ENCODE data around the gene UCHL5. TPM values are rescaled to one million over a fixed set of nuclear protein-coding genes. Genes with fewer than 3 reads are reported as not detected.

The UCHL5 gene, protein sequence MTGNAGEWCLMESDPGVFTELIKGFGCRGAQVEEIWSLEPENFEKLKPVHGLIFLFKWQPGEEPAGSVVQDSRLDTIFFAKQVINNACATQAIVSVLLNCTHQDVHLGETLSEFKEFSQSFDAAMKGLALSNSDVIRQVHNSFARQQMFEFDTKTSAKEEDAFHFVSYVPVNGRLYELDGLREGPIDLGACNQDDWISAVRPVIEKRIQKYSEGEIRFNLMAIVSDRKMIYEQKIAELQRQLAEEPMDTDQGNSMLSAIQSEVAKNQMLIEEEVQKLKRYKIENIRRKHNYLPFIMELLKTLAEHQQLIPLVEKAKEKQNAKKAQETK
- total RNA-seq (2014; rRNA removed; shearing (Covaris generic)): 23.5 and 23.6 TPM in 2 replicates

DNA sequence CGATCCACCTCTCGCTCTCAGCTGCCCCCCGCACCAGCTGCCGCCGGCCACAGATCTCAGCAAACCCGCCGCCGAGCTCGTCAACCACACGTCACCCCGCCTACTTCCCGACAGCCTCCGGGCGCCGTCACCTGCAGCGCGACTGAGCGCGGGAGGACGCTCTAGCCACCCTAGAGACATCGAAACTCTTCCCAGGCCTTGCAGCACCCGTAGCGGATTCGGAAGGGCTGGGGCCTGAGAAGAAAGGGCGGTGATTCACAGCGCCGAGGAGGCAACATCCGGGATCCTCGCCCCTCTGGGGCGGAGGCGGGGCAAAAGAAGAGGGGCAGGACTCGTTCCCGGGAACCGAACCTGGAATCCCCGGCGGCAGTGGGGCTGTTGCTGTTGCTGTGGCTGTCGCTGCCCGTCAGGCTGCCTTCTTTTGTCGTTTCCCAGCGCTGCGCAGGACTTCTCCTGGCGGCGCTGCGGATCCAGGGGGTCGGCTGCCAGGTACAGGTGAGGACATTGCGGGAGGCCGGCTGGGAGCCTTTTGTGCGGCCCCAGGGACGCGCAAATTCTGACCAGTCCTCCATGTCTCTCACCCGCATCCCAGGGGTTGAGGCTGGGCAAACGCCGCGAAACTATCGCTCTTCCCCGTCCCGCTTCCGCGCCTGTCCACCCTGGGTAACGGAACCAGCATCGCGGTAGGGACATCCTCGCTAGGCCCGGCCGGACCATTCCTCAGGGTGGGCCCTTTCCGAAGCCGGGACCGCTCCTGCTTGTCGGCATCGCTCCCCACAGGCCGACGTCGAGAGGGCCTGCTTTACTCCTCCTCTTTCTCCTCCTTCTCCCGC lies at the start of gene UCHL5, which contains the start of gene RO60:
Gene UCHL5, minus strand, starts transcription at position 79 of the 833 bp plus-strand sequence. CDS start 100 bp downstream, outside the sequence.
Gene RO60, plus strand, starts transcription at position 331 of the 833 bp plus-strand sequence. CDS start 9,443 bp downstream, outside the sequence.
- DNase-seq (ENCODE audit: low spot score): peak; percentile 97

DNA sequence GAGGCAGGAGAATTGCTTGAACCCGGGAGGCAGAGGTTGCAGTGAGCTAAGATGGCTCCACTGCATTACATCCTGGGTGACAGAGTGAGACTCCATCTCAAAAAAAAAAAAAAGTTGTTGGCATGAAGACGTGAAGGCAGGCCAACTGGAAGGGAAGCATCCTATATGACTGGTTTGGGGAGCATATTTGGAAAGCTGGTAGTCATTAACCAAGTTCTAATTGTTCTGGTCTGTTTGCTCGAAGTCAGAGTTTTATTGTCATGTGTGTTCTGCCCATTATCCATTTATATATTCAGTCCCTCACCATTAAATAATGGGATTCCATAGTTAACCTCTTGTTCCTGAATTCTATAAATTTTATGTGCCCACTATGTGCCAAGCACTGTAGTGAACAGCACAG lies 49.3 kb upstream of the UCHL5 start:
- no peak for DNase-seq (ENCODE audit: low spot score)

DNA sequence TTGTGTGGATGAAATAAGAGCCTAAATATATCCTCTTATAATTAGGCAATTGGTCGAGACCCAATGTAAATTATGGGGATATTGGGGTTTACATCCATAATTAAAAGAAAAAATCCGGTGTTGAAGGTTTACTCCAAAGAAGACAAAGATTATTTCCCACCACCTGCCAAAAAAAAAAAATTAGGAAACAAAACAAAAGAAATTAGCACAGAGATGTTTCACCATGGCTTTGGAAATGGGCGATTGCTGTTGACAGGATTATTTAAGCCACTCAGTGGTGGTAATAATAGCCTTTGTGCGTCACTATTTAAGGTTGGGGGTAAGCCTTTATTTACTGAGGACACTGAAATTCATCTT lies 46.6 kb upstream of the UCHL5 start:
- DNase-seq (ENCODE audit: low spot score): no peak

DNA sequence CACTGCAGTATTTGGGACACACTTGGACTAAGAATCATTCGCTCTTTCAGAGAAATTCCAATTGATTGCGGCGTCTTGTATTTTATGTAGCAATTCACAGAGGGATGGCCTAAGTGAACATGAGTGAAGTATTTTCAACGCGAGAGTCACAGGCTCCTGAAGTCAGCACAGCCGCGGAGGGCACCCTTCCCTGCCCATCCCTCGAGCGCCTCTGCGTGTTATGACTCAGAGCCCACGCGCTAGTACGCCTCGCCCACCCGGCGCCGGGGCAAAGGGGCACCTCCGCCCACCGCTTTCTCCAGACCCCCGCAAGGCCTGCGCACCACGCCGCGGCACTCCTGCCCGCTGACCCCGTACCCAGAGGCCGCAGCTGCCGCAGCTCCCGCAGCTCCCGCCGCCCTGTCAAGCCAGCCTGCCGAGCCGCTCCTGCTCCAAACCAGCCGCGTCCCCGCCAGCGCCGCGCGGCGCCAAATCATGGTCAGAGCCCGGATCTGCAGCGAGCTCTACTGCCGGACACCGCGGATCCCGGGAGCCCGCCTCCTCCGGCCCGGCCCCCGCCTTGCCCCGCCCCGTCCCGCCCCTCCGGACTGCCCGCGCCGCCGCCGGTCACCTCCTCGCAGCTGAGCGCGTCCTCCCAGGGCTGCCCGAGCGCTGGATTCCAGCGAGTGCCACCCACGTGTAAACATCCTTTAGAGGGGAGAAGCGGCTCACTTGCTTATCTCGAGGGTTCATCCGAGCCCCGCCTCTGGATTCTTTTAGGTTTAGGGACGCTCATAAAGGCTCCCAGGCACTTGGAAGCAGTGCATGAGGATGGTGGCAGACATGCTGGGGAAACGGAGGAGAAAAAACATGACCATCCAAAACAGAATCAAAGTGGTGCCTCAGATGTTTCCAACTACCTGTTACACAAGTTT lies 46.0 kb upstream of the UCHL5 start, which contains the start of gene GLRX2:
Gene GLRX2, minus strand, starts transcription at position 508 of the 914 bp plus-strand sequence. Its CDS starts 32 bp downstream, at position 476.
- peak; percentile 84 for DNase-seq (ENCODE audit: low spot score)

DNA sequence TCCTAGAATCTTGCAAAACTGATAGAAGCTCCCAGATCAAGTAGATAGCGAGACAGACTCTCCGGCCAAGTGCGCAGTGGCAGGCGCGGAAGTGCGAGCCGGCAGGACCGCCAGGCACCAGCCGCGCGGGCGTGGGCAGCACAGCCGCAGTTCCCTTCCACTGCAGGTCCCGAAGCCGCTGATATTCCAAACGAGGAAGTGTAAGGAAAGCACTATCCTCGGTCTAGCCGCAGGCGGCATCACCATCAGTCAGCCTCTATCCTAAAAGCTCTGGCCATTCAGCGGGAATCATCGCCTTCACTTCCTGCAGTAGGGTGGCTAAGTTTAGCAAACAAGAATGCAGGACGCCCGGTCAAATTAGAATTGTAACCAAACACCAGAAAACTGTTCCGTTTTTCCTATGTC lies 45.3 kb upstream of the UCHL5 start:
- DNase-seq (ENCODE audit: low spot score): peak; percentile 65

DNA sequence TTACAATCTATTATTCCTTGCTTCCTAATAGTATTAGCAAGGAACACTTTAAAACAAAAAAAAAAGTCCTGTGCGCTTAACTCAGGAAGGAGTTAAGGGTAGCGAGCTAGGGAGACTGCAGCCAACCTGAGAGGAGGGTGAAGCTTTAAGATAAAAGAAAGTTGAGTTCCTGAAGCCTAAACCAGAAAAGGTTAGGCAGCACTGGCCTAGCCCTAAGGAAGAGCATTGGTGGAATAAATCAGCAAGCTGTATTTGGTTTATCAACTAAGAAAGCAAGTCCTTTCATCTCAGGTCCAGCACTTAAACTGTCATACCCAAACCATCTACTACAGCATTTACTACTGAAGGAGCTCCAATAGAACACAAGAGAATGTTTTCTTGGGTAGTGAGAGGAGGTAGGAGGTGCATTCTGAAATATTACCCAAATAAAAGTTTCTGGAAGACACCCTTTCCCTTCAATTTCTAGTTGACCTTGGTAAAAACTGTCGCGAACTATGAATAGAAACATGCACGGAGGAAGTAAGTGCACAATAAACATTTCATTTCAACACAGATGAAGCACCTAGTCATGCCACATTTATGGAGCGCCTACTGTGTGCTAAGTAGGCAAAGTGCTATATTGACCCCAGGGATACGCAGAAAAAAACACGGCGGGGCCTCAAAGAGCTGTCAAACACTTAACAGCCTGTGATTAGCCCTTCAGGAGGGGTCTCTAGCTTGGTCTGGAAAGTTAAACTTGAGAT lies 44.8 kb upstream of the UCHL5 start:
- peak; percentile 32 for DNase-seq (ENCODE audit: low spot score)

DNA sequence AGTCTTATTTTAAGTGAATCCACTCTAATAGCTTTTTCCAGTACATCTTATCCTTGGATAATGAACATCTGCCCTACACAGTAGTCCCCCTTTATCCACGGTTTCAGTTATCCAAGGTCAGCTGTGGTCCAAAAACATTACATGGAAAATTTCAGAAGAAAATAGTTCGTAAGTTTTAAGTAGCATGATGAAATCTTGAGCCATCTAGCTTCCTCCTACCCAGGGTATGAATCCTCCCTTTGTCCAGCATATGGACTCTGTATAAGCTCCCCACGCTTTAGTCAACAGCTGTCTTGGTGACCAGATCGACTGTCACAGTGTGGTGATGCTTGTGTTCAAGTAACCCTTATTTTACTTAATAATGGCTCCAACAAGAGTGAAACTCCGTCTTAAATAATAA lies 43.5 kb upstream of the UCHL5 start:
- DNase-seq (ENCODE audit: low spot score): no peak

DNA sequence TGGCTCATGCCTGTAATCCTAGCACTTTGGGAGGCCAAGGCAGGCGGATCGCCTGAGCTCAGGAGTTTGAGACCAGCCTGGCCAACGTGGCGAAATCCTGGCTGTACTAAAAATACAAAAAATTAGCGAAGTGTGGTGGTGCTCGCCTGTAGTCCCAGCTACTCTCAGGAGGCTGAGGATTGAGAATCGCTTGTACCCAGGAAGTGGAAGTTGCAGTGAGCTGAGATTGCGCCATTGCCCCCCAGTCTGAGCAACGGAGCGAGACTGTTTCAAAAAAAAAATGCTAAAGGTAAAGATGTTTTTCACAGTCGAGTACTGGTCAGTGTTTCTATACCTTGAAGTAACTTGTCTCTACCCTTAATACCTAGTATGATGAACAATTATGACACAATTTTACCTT lies 35.0 kb upstream of the UCHL5 start:
- DNase-seq (ENCODE audit: low spot score): no peak

DNA sequence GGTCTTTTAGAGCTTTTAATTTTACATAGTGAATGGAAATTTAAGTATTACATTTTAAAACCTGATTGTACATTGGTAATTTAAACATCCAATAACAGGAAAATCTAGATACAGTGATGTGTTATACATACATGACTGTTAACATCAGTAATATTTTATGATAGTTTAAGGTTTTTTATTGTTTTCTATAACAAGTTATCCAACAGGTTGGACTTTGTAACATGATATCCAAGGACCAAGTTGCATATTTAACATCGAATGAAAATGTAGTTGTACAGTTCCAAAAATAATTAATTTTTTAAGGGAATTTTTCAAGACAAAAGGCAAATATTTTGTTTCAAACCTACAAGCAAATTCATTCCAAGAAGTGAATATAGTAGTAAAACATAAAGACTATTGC lies 31.7 kb upstream of the UCHL5 start:
- no peak for DNase-seq (ENCODE audit: low spot score)

DNA sequence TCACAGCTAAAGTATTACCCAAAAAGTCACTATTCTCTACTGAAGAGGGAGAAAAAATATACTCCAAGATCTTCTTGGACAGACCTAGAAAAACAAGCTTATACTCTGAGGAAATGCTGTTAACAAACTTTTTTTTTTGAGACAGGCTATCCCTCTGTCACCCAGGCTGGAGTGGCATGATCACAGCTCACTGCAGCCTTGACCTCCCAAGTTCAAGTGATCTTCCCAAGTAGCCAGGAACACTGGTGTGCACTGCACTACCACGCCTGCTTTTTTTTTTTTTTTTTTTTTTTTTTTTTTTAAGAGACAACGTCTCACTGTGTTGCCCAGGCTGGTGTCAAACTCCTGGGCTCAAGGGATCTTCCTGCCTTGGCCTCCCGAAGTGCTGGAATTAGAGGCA lies 28.7 kb upstream of the UCHL5 start:
- DNase-seq (ENCODE audit: low spot score): no peak

DNA sequence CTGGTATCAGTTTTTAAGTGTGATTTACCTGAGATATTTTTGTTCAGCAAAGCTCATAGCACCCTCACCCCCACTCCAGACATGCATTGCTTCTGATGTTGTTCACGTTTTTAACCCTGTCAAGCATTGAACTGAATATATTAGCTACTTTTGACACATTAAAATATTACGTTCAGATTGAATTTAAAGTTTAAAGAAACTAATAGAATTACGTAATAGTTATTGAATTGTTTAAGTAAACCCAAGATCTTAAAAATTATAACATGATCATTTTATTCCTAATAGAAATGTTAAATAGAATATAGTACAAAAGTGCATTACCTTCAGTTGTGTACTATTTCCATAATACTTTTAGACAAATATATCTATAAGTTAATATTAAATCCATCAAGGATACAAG lies 27.2 kb upstream of the UCHL5 start:
- DNase-seq (ENCODE audit: low spot score): no peak

DNA sequence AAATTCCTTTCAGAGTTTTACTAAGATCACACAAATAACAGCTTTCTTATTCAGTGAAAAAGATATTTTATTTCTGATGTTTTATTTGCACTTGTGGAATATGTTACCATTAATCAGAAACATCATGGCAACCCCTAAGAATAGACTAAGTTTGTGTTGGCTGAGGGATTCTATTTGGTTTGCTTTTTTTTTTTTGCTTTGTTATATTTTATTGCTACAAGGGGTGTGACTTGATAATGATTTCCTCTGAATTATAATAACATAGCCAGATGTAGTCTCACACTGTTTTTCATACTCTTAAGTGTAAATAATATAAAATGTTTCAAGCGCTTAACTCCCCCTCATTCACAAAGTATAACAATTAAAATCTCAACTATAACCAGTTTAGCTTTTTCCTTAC lies 26.1 kb upstream of the UCHL5 start:
- no peak for DNase-seq (ENCODE audit: low spot score)

DNA sequence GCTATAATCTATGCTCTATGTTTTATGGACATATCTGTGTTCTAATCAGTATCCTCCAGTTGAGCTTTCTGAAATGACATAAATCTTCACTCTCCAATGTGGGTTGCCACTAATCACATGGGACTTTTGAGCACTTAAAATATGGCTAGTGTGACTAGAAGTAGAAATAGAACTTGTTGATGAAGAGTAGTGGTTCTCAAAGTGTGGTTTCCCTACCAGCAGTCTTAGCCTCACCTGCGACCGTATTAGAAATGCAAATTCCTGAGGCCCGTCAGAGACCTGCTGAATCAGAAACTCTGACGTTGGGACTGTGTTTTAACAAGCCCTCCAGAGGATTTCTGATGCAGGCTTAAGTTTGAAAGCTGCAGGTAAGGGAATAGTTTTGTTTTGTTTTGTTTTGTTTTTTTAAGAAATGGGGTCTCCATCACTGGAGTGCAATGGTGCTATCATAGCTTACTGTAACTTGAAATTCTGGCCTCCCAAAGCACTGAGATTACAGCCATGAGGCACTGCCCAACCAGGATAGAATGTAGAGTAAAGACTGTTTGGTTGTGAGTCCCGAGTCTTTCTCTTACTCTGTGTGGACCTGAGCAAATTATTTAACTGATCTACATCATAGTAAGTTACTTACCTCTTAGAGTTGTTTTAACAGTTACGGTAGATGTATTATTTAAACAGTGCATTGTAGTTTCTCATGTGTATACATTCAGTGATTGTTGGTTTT lies 24.4 kb upstream of the UCHL5 start:
- no peak for DNase-seq (ENCODE audit: low spot score)

DNA sequence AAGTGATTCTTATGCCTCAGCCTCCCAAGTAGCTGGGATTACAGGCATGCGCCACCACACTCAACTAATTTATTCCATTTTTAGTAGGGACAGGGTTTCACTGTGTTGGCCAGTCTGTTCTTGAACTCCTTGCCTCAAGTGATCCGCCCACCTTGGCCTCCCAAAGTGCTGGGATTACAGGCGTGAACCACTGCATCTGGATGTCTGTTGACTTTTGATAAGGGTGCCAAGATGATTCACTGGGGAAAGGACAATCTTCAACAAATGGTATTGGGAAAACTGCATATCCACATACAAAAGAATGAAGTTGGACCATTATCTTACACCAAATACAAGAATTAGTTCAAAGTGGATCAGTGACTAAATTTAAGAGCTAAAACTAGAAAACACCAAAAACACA lies 20.0 kb upstream of the UCHL5 start:
- no peak for DNase-seq (ENCODE audit: low spot score)

DNA sequence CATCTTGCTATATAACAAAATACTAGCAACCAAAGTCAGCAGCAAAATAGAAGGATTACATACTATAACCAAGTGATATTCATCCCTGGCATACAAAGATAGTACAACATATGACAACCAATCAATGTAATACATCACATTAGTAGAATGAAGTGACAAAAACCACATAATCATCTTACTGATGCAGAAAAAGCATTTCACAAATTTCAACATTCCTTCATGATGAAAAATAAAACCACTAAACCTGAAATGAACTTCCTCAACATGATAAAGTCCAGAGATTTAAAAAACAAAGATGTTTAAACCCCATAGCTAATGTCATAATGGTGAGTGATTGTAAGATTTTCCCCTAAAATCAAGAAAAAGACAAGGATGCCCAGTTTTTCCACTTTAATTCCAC lies 18.8 kb upstream of the UCHL5 start:
- DNase-seq (ENCODE audit: low spot score): no peak

DNA sequence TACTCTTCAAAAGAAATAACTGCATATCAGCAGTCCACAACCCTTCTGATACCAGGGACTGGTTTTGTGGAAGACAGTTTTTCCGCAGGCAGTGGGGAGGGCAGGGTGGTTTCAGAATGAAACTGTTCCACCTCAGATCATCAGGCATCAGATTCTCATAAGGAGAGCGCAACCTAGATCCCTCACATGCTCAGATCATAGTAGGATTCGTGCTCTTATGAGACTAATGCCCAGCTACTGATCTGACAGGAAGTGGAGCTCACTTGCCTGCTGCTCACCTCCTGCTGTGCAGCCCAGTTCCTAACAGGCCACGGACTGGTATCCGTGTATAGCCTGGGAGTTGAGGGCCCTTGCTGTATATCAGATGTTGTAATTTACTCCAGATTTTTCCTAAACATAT lies 11.8 kb upstream of the UCHL5 start:
- no peak for DNase-seq (ENCODE audit: low spot score)

DNA sequence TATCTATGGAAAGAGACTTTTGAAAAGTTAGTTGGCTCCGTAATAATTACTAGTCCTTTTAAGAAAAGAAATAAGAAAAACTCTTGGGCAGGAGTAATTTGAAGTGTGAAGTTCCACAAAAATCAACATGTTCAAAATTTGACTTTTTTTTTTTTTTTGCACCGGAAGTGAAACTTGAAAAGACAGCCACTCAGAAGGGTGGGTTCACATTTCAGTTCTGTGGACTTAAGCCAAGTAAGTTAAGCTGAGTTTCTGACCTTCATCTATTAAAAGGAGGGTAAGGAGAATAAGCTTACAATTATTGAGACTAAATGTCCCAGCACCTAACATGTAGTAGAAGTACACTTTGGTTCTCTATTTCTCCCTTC lies 11.2 kb upstream of the UCHL5 start:
- no peak for DNase-seq (ENCODE audit: low spot score)

DNA sequence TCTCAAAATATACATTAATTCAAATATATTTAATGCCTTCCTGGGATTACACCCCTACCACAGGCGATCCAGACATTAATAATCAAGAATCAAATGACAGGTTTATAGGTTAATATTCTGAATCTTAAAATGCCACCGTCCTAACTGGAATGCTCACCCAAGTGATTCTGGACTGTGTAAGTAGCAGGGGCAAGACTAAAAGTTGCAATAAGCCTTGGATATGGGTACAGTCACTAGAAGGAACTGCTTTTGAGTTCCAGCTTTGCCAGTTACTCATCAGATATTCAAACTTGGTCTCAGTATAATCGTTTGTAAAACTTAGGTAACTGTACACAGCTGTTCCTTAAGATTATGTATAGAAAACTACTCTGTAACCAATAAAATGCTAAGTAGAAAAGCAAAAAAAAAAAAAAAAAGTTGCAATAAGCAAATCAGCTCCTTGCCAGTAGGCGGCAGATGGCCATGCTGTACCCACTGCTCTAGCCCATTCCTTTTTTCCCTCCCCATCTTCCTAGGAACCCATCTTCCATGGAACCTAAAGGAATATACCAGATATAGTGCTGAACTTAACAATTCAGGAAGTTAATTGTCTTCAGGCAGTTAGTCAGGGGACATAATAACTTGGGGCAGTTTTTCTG lies 10.7 kb upstream of the UCHL5 start:
- peak; percentile 48 for DNase-seq (ENCODE audit: low spot score)

DNA sequence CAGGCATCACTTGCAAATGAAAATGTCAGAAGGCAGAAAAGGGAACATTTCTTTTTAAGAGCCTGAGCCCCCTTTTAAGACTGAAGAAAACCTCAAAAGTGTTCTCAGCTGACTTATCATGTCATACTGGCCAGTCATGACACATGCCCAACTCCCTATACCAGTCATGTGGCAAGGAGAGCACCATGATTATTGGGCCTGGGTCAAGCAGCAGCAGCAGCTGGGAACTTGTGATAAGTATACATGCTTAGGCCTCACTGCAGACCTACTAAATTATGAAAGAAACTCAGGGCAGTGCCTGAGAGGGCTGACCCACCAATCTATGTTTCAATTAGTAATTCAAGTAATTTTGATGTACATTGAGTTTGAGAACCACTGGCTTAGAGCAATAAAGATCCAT lies 8.9 kb upstream of the UCHL5 start:
- DNase-seq (ENCODE audit: low spot score): no peak

DNA sequence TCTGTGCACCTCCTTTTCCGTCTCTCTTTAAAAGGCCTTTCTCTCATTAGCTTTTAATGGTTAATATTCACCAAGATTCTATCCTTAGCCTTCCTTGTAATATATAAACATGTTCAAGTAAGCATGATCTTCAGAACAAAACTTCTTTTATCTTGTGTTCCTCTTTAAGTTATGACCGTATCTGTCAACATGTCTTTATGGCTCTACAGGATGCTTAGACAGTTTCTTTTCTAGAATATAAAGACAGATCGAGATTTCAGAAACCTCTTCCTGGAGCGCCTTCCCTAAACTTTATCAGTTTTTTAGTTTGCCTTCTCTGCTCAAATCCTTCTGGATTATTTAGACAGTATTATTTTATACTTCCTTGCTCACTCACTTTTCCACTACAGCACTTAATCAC lies 7.4 kb upstream of the UCHL5 start:
- no peak for DNase-seq (ENCODE audit: low spot score)
